Measurements from ENCODE around the gene CISD1.

- no peak for TF ChIP-seq CTCF (IDR thresholded peaks at IDR 0.05)
- no peak for TF ChIP-seq POLR2A (IDR thresholded peaks at IDR 0.05)
- no peak for TF ChIP-seq POLR2AphosphoS5 (IDR thresholded peaks at IDR 0.05)
Measured at GRCh38 chr10:58220769-58221451, 48.1 kb upstream of the CISD1 start.
